HepG2 (cell line): Measurements from ENCODE around the gene HADH.

ENCODE experiments used
- CTCF ChIP-seq: sonication (generic); formaldehyde crosslinking; IDR thresholded peaks from 2 replicates; pipeline ENCODE4 v1.5.0; 2020; ENCODE audit warnings: mild to moderate bottlenecking, missing genetic modification reagents, moderate library complexity
- EZH2 ChIP-seq: conservative IDR thresholded peaks from 2 replicates; pipeline ENCODE4 v1.6.1; 2012; ENCODE audit warnings: mild to moderate bottlenecking, low read depth, low read length, moderate library complexity
- HMG20B ChIP-seq: conservative IDR thresholded peaks from 2 replicates; pipeline ENCODE4 v1.6.1; 2016; ENCODE audit warnings: missing genetic modification reagents, missing compliant biosample characterization
- HMGXB4 ChIP-seq, 2 experiments: sonication (generic) in 1 of 2; formaldehyde crosslinking in 1 of 2; IDR thresholded peaks; 2 replicates each; pipeline versions ENCODE4 v1.4.0 to v1.6.1; 2018 to 2020; ENCODE audit warnings: missing genetic modification reagents in 2 of 2, borderline replicate concordance in 1 of 2, low read depth in 1 of 2, mild to moderate bottlenecking in 1 of 2, missing biosample characterization in 1 of 2
- MEIS2 ChIP-seq: sonication (generic); formaldehyde crosslinking; IDR thresholded peaks from 2 replicates; pipeline ENCODE4 v1.9.0; 2021; ENCODE audit warnings: mild to moderate bottlenecking, missing genetic modification reagents
- MTA3 ChIP-seq: sonication (generic); formaldehyde crosslinking; IDR thresholded peaks from 2 replicates; pipeline ENCODE4 v1.4.0; 2020; ENCODE audit warnings: missing genetic modification reagents
- MYNN ChIP-seq: sonication (generic); formaldehyde crosslinking; IDR thresholded peaks from 2 replicates; pipeline ENCODE4 v1.4.0; 2020; ENCODE audit warnings: mild to moderate bottlenecking, low read depth, missing genetic modification reagents
- POLR2A ChIP-seq, 2 experiments: IDR thresholded peaks; 2 replicates each; pipeline ENCODE4 v1.6.1; 2011; ENCODE audit warnings: low read depth in 2 of 2, low read length in 2 of 2, mild to moderate bottlenecking in 1 of 2, moderate library complexity in 1 of 2; ENCODE audit not compliant: insufficient read depth in 1 of 2
- RNF2 ChIP-seq: fragments of 450-650 bp; conservative IDR thresholded peaks from 2 replicates; pipeline ENCODE4 v1.6.1; 2016; ENCODE audit warnings: low read depth
- TCF12 ChIP-seq, 2 experiments: fragments of 450-650 bp in 1 of 2; sonication (generic) in 1 of 2; formaldehyde crosslinking in 1 of 2; IDR thresholded peaks; 2 replicates each; pipeline versions ENCODE4 v1.6.1 to v1.8.0; 2017 to 2022; ENCODE audit warnings: antibody characterized with exemption in 1 of 2, mild to moderate bottlenecking in 1 of 2, missing genetic modification reagents in 1 of 2, moderate library complexity in 1 of 2
- ZNF615 ChIP-seq: sonication (generic); formaldehyde crosslinking; IDR thresholded peaks from 2 replicates; pipeline ENCODE4 v1.5.0; 2020; ENCODE audit warnings: mild to moderate bottlenecking, missing genetic modification reagents, borderline replicate concordance

DNA sequence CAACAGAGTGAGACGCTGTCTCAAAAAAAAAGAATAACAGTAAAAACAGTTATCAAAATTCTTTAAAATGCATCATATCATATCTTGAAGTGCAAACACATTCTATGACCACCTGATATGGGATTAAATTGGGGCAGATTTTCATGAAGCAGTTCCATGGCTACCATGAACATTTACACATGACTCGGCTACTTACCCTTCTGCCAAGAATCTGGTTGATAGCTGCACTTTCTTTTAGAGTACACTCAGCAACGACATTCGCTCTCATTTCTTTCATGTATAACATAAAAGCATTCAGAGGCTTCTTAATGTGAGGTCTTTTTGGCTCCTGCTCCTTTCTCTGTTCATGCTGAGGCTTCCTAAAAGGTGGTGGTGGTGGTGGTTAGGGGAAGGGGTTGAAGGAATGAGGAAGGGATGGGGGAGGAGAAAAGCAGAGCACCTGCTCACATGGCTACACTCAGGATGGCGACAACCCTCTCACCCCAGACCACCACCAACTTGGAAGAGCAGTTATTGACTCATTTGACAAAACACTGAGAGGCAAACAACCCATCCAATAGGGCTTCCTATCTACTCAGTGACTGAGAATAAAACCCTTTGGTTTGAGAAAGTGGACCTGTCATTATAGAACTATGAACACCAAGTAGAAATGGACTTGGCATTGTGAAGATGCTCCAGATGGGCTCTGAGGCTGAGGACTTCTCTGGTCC lies 88.5 kb downstream of the HADH start:
- TF ChIP-seq TCF12 (IDR thresholded peaks at IDR 0.05): no peak
- TF ChIP-seq TCF12 (CRISPR knock-in tag; IDR thresholded peaks at IDR 0.05): no peak
- no peak for TF ChIP-seq HMG20B (CRISPR knock-in tag)
- no peak for TF ChIP-seq ZNF615 (CRISPR knock-in tag)
- no peak for TF ChIP-seq CTCF
- TF ChIP-seq MEIS2 (CRISPR knock-in tag): no peak
- no peak for TF ChIP-seq POLR2A (IDR thresholded peaks at IDR 0.05; ENCODE audit: insufficient read depth in 1 of 2, low read depth in 2 of 2, low read length in 2 of 2)
- no peak for TF ChIP-seq MYNN (CRISPR knock-in tag)
- TF ChIP-seq EZH2: no peak
- no peak for TF ChIP-seq HMGXB4 (CRISPR knock-in tag; IDR thresholded peaks at IDR 0.05; ENCODE audit: borderline replicate concordance in 1 of 2, low read depth in 1 of 2)
- no peak for TF ChIP-seq MTA3 (CRISPR knock-in tag)
- no peak for TF ChIP-seq RNF2
